KMS-11 (cell line): Measurements from ENCODE around the gene TKT.

Experiments
- H2AFZ ChIP-seq: fragments of 200-600 bp; sonication (generic); 2 replicates; pipeline ENCODE4 v1.6.1; 2016; ENCODE audit warnings: antibody characterized with exemption, mixed run types, low read depth
- H3K27ac ChIP-seq: fragments of 200-600 bp; sonication (generic); 2 replicates; pipeline ENCODE4 v1.6.1; 2016; ENCODE audit warnings: mild to moderate bottlenecking, mixed run types
- H3K27me3 ChIP-seq: fragments of 200-600 bp; sonication (generic); 2 replicates; pipeline ENCODE4 v1.6.1; 2017; ENCODE audit warnings: mild to moderate bottlenecking, low read depth, mixed run types, moderate library complexity; ENCODE audit not compliant: insufficient read depth
- H3K36me3 ChIP-seq: fragments of 200-600 bp; sonication (generic); 2 replicates; pipeline ENCODE4 v1.6.1; 2017; ENCODE audit warnings: mild to moderate bottlenecking, mixed run types; ENCODE audit not compliant: insufficient read depth
- H3K4me1 ChIP-seq: fragments of 200-600 bp; sonication (generic); 2 replicates; pipeline ENCODE4 v1.6.1; 2016; ENCODE audit warnings: mild to moderate bottlenecking, low read depth, mixed run types; ENCODE audit not compliant: poor library complexity, severe bottlenecking
- H3K4me2 ChIP-seq: fragments of 200-600 bp; sonication (generic); 2 replicates; pipeline ENCODE4 v1.7.0; 2016; ENCODE audit warnings: mild to moderate bottlenecking, mixed run types
- H3K4me3 ChIP-seq: fragments of 200-600 bp; sonication (generic); IDR thresholded peaks from 2 replicates; pipeline ENCODE4 v1.6.1; 2017; ENCODE audit warnings: low read depth, low read length, mixed read lengths; ENCODE audit not compliant: insufficient read depth
- H3K79me2 ChIP-seq: fragments of 200-600 bp; sonication (generic); 2 replicates; pipeline ENCODE4 v1.6.1; 2016; ENCODE audit warnings: low read depth, mixed run types; ENCODE audit not compliant: insufficient read depth
- H3K9ac ChIP-seq: fragments of 200-600 bp; sonication (generic); 2 replicates; pipeline ENCODE4 v1.6.1; 2016; ENCODE audit warnings: mild to moderate bottlenecking, mixed run types
- H4K20me1 ChIP-seq: fragments of 200-600 bp; sonication (generic); 2 replicates; pipeline ENCODE4 v1.6.1; 2016; ENCODE audit warnings: mild to moderate bottlenecking, mixed run types; ENCODE audit not compliant: insufficient read depth
- TF ChIP-seq, protein P1 (sequence below): fragments of 200-600 bp; sonication (generic); conservative IDR thresholded peaks from 2 replicates; pipeline ENCODE4 v1.6.1; 2017; ENCODE audit warnings: low read depth, mild to moderate bottlenecking, antibody characterized with exemption, low read length, moderate library complexity, mixed read lengths

Gene TKT

DNA sequence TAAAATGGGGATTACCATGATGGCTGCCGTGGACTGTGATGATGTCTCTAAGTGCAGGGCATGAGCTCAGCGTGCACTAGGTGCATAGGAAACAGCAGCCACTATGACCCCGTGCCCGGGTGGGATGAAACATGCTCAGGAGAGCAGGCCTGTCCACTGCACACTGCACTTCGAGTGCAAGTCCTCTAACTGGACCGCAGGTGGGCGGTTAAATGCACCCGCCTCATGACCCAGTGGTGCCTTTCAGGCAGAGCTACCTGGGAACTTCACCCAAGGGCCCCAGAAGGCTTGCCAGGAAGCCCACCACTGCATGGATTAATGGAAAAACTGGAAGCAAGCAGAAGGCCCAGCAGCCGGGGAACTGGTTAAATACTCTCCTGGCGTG, 60.8 kb downstream of the TKT start:
- Histone ChIP-seq H3K4me1 (no peaks in the 10 kb centered on the region), H3K79me2 (no peaks in the 10 kb centered on the region), H3K27me3 (no peaks in the 10 kb centered on the region), H3K4me3 (no peak overlapping the region), H3K4me2 (no peak overlapping the region), H3K27ac (no peak overlapping the region), H2AFZ (no peak overlapping the region), H4K20me1 (no peaks in the 10 kb centered on the region), H3K9ac (no peak overlapping the region), H3K36me3 (no peaks in the 10 kb centered on the region)
- TF ChIP-seq, protein P1, sequence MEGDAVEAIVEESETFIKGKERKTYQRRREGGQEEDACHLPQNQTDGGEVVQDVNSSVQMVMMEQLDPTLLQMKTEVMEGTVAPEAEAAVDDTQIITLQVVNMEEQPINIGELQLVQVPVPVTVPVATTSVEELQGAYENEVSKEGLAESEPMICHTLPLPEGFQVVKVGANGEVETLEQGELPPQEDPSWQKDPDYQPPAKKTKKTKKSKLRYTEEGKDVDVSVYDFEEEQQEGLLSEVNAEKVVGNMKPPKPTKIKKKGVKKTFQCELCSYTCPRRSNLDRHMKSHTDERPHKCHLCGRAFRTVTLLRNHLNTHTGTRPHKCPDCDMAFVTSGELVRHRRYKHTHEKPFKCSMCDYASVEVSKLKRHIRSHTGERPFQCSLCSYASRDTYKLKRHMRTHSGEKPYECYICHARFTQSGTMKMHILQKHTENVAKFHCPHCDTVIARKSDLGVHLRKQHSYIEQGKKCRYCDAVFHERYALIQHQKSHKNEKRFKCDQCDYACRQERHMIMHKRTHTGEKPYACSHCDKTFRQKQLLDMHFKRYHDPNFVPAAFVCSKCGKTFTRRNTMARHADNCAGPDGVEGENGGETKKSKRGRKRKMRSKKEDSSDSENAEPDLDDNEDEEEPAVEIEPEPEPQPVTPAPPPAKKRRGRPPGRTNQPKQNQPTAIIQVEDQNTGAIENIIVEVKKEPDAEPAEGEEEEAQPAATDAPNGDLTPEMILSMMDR: no peak

DNA sequence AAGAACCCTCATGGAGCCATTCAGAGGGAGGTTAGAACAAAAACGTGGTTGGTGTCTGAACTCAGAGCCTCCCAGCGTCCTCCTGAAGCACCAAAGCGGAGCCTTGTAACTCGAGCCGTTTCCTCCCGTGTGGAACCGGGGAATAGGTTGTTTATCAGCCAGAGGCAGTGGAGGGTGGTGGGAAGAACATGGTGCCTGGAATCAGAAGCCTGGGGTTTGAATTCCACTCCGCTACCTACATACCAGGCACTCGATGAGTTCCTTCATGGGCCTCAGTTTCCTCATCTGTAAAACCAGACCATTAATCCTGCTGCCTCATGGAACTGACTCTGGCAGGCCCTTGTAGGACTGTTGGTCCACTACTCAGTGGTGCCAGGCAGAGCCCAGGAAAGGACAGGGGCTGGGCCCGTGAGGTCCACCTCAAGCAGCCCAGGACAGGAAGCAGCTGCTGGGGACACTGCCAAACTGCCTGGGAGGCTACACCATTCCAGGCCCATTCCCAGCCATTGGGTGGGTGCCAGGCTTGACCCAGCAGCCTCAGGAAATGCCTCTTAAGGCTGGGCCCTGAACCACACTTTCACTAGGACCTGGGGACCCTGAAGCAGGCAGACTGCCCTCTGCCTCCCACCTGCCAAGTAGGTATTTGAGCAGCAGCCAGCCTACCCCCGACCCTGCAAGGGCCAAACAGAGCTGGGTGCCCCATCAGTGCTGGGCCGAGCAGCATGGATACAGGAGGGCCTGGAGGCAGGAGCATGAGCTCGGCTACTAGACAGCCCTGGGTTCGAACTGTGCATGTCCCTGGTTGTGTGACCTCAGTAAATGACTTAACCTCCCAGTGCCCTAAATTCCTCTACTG, 61.4 kb downstream of the TKT start:
- Histone ChIP-seq H3K4me3 (no peak overlapping the region), H3K4me1 (no peaks in the 10 kb centered on the region), H3K79me2 (no peaks in the 10 kb centered on the region), H3K27ac (no peak overlapping the region), H2AFZ (no peak overlapping the region), H3K9ac (no peak overlapping the region), H3K27me3 (no peaks in the 10 kb centered on the region), H3K36me3 (no peaks in the 10 kb centered on the region), H4K20me1 (no peaks in the 10 kb centered on the region), H3K4me2 (no peak overlapping the region)
- TF ChIP-seq, protein P1: no peak

DNA sequence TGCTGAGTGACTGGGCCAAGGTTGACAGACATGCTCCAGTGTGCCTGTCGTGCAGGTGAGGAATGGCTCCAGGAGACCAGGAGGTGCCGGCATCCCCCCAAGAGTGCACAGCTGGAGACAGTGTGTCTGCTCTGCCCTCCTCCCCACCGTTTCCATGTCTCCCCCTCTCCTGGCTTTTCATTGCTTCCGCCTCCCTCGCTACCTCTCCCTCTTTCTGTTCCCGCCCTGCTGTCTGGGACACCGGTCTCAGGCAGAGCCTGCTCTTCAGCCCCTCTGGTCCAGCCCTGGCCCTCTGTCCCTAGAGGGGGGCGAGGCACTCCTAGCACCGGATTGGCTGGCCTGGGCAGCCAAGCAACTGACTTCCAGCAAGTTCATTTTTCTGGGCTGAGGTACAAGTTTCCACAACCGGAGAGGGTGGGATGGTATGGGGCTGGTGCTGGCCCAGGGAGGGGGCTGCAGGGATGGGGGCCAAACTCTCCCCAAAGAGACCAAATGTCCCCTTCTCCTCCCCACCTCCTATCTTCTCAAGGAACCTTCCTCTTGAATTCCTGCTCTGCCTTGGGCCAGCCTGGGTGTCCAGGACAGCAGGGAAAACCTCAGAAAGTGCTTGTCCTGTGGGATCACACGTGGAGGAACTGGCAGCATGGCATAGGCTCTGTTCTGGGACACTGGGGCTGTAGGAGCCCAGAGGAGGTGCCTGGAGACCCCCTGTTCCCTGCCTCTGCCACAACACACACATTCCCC, 62.2 kb downstream of the TKT start:
- H3K27me3 ChIP-seq: no peaks in the 10 kb centered on the region
- no peaks in the 10 kb centered on the region for H4K20me1 ChIP-seq
- H3K4me1 ChIP-seq: no peaks in the 10 kb centered on the region
- no peak overlapping the region for H2AFZ ChIP-seq
- no peak overlapping the region for H3K9ac ChIP-seq
- H3K4me3 ChIP-seq: no peak overlapping the region
- no peaks in the 10 kb centered on the region for H3K36me3 ChIP-seq
- TF ChIP-seq, protein P1: no peak
- H3K79me2 ChIP-seq: no peaks in the 10 kb centered on the region
- H3K27ac ChIP-seq: no peak overlapping the region
- no peak overlapping the region for H3K4me2 ChIP-seq

DNA sequence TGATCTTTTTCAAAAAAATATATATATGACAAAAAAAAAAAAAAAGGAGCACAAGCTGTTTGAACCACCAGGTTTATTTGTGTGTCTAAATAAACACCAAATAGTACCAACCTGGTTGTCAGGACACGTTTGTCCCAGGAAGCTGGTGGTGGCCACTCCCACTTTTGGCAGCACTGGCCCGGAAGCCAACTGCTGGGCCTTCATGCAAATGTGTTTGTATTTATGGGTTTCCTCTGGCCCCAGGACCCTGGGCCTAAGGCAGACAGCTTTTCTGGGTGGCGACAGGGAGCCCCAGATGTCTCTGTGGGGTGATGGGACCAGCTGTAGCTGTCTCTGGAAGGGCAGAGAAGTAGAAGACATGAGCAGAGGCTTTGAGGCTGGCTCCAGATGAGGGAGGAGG, 63.2 kb downstream of the TKT start:
- Histone ChIP-seq H3K4me1 (no peaks in the 10 kb centered on the region), H4K20me1 (no peaks in the 10 kb centered on the region), H2AFZ (no peak overlapping the region), H3K27ac (no peak overlapping the region), H3K4me2 (no peak overlapping the region), H3K4me3 (no peak overlapping the region), H3K79me2 (no peaks in the 10 kb centered on the region), H3K27me3 (no peaks in the 10 kb centered on the region), H3K36me3 (no peaks in the 10 kb centered on the region), H3K9ac (no peak overlapping the region)
- TF ChIP-seq, protein P1: no peak
